ENCODE results near the gene MUCL3.

GRCh38 chr6:30897882-30898281 is 42.9 kb upstream of the MUCL3 start:
- TF ChIP-seq CTCF (IDR thresholded peaks at IDR 0.05) (no peak), POLR2A (IDR thresholded peaks at IDR 0.05) (no peak), POLR2AphosphoS5 (IDR thresholded peaks at IDR 0.05) (no peak), EP300 (IDR thresholded peaks at IDR 0.05) (no peak)
